Mammary epithelial cell (primary cell): ENCODE measurements around the gene GBX2.

Source experiments
- EZH2 ChIP-seq: IDR thresholded peaks from 2 replicates; pipeline ENCODE4 v1.6.1; 2012; ENCODE audit warnings: low read length, inconsistent platforms, borderline replicate concordance
- TF ChIP-seq, protein P1 (sequence below), 2 donors: IDR thresholded peaks in 1 of 2; conservative IDR thresholded peaks in 1 of 2; 2 replicates each; pipeline ENCODE4 v1.5.1; 2011 to 2012; ENCODE audit warnings: inconsistent platforms in 2 of 2, low read length in 2 of 2, mild to moderate bottlenecking in 2 of 2, control low read depth in 1 of 2, low read depth in 1 of 2; ENCODE audit not compliant: insufficient read depth in 1 of 2; ENCODE audit errors: extremely low read depth in 1 of 2

- TF ChIP-seq, protein P1, sequence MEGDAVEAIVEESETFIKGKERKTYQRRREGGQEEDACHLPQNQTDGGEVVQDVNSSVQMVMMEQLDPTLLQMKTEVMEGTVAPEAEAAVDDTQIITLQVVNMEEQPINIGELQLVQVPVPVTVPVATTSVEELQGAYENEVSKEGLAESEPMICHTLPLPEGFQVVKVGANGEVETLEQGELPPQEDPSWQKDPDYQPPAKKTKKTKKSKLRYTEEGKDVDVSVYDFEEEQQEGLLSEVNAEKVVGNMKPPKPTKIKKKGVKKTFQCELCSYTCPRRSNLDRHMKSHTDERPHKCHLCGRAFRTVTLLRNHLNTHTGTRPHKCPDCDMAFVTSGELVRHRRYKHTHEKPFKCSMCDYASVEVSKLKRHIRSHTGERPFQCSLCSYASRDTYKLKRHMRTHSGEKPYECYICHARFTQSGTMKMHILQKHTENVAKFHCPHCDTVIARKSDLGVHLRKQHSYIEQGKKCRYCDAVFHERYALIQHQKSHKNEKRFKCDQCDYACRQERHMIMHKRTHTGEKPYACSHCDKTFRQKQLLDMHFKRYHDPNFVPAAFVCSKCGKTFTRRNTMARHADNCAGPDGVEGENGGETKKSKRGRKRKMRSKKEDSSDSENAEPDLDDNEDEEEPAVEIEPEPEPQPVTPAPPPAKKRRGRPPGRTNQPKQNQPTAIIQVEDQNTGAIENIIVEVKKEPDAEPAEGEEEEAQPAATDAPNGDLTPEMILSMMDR (conservative IDR thresholded peaks at IDR 0.05 in 1 of 2, IDR thresholded peaks at IDR 0.05 in 1 of 2; ENCODE audit: extremely low read depth in 1 of 2, insufficient read depth in 1 of 2, low read depth in 1 of 2, low read length in 2 of 2), result no peak
- TF ChIP-seq EZH2, result no peak
Measured at GRCh38 chr2:236216711-236217110, 48.5 kb upstream of the GBX2 start.
